Psoas muscle (tissue), 8 donors: ENCODE results near the gene HMX1. TPM values are rescaled to one million over a fixed set of nuclear protein-coding genes. Genes with fewer than 3 reads are reported as not detected.

Experiments used
- ATAC-seq, 4 donors: fragments of 200-7000 bp; cut with Tn5 transposase; one replicate each; pipeline ENCODE4 v1.9.1; 2020; ENCODE audit warnings: moderate library complexity in 3 of 4, mild to moderate bottlenecking in 2 of 4
- DNase-seq, 2 donors: peaks; one replicate each; pipeline ENCODE4 v3.0.0-alpha.2; 2020
- H3K27ac ChIP-seq: fragments of 200-600 bp; one replicate; pipeline ENCODE4 v1.8.0; 2022
- H3K27me3 ChIP-seq, 3 donors: fragments of 200-600 bp in 1 of 3; one replicate each; pipeline versions ENCODE4 v1.6.1 to v1.8.0; 2013 to 2022; ENCODE audit warnings: low read length in 2 of 3, mild to moderate bottlenecking in 2 of 3, moderate library complexity in 1 of 3; ENCODE audit not compliant: insufficient read depth in 3 of 3
- H3K36me3 ChIP-seq, 2 donors: fragments of 200-600 bp in 1 of 2; one replicate each; pipeline versions ENCODE4 v1.6.1 to v1.8.0; 2013 to 2022; ENCODE audit warnings: low read depth in 1 of 2, mild to moderate bottlenecking in 1 of 2, moderate library complexity in 1 of 2; ENCODE audit not compliant: insufficient read depth in 1 of 2
- H3K4me1 ChIP-seq: fragments of 200-600 bp; one replicate; pipeline ENCODE4 v1.8.0; 2022
- H3K4me3 ChIP-seq: fragments of 200-600 bp; one replicate; pipeline ENCODE4 v1.8.0; 2022; ENCODE audit warnings: mild to moderate bottlenecking
- H3K9me3 ChIP-seq: fragments of 200-600 bp; one replicate; pipeline ENCODE4 v1.8.0; 2022
- WGBS, 3 donors: extraction: QIAGEN DNeasy Blood & Tissue Kit; methylation state at CpG; one replicate each; pipeline versions ENCODE4 v1.1.6 to v1.1.7; 2013; 5-methylcytosine and 5-hydroxymethylcytosine counted together
- intact Hi-C, 2 donors: fragments of 100-400 bp; cut with DNase I; formaldehyde crosslinking; loops; one replicate each; pipeline versions ENCODE4 v1.11.0 to v1.14.2; 2022
- polyA plus RNA-seq, 3 donors: library from polyadenylated mRNA; stranded (reverse); fragments of 200-250 nt; gene quantifications; one replicate each; pipeline ENCODE4 v1.2.3, GENCODE V29; 2013
- total RNA-seq, 4 donors: library from RNA; stranded (reverse); fragmentation: NEBNext Ultra II Directional in 2 of 4; extraction: Animal tissue kit (Norgen Biotek cat#: 25700) in 2 of 4; gene quantifications; one replicate each; pipeline versions ENCODE4 v1.2.1 to v1.2.4, GENCODE V29; 2021 to 2023
- TF ChIP-seq, protein P1 (sequence below): fragments of 200-600 bp; IDR thresholded peaks from one replicate; pipeline ENCODE4 v1.8.0; 2022; ENCODE audit warnings: antibody characterized with exemption
- donor health status: healthy with polysubstance abuse.
- donor health status: DM: no; HTN: no; CAD: no; lungs with moderate emphysema.
- donor health status: Bipolar disorder and iron deficiency.
- donor health status: healthy.
- donor health status: DM: yes; HTN: yes; CAD: no.
- donor health status: DM: no; HTN: no; CAD: no.
- donor health status: DM: no; HTN: no; CAD: no.
- donor health status: DM: yes; HTN: yes; CAD: no.

HMX1 gene
- total and polyA plus RNA-seq, 7 donors = not detected

GRCh38 chr4:8834681-8835220 lies 36.9 kb downstream of the HMX1 start:
- H3K4me1 ChIP-seq = no peaks in the 10 kb centered on the region
- no peak overlapping the region for H3K27ac ChIP-seq
- ATAC-seq (no peak), DNase-seq (peak in 1 of 2 donors; percentile 27)
- H3K4me3 ChIP-seq = no peak overlapping the region
- H3K27me3 ChIP-seq = peaks cover 0 to 18% (median 2%) of the 10 kb centered on the region in 3 donors
- WGBS, 3 donors = 40 to 48% (median 41%) methylated on average over 11 of the region's 11 CpGs
- no peaks in the 10 kb centered on the region for H3K9me3 ChIP-seq
- TF ChIP-seq, protein P1, sequence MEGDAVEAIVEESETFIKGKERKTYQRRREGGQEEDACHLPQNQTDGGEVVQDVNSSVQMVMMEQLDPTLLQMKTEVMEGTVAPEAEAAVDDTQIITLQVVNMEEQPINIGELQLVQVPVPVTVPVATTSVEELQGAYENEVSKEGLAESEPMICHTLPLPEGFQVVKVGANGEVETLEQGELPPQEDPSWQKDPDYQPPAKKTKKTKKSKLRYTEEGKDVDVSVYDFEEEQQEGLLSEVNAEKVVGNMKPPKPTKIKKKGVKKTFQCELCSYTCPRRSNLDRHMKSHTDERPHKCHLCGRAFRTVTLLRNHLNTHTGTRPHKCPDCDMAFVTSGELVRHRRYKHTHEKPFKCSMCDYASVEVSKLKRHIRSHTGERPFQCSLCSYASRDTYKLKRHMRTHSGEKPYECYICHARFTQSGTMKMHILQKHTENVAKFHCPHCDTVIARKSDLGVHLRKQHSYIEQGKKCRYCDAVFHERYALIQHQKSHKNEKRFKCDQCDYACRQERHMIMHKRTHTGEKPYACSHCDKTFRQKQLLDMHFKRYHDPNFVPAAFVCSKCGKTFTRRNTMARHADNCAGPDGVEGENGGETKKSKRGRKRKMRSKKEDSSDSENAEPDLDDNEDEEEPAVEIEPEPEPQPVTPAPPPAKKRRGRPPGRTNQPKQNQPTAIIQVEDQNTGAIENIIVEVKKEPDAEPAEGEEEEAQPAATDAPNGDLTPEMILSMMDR = no peak
- intact Hi-C loops = no loop called here
- H3K36me3 ChIP-seq = no peaks in the 10 kb centered on the region

GRCh38 chr4:8832113-8832915 lies 39.3 kb downstream of the HMX1 start:
- ATAC-seq (no peak), DNase-seq (peak in 1 of 2 donors; percentile 40)
- Histone ChIP-seq H3K4me3 (no peak overlapping the region), H3K4me1 (no peaks in the 10 kb centered on the region), H3K27ac (no peak overlapping the region), H3K9me3 (no peaks in the 10 kb centered on the region), H3K27me3 (peaks cover 0 to 17% (median 2%) of the 10 kb centered on the region in 3 donors), H3K36me3 (no peaks in the 10 kb centered on the region)
- whole genome bisulfite sequencing, 3 donors = 33 to 45% (median 38%) methylated on average over 18 of the region's 18 CpGs
- intact Hi-C loops = no loop called here
- TF ChIP-seq, protein P1 = no peak

DNA sequence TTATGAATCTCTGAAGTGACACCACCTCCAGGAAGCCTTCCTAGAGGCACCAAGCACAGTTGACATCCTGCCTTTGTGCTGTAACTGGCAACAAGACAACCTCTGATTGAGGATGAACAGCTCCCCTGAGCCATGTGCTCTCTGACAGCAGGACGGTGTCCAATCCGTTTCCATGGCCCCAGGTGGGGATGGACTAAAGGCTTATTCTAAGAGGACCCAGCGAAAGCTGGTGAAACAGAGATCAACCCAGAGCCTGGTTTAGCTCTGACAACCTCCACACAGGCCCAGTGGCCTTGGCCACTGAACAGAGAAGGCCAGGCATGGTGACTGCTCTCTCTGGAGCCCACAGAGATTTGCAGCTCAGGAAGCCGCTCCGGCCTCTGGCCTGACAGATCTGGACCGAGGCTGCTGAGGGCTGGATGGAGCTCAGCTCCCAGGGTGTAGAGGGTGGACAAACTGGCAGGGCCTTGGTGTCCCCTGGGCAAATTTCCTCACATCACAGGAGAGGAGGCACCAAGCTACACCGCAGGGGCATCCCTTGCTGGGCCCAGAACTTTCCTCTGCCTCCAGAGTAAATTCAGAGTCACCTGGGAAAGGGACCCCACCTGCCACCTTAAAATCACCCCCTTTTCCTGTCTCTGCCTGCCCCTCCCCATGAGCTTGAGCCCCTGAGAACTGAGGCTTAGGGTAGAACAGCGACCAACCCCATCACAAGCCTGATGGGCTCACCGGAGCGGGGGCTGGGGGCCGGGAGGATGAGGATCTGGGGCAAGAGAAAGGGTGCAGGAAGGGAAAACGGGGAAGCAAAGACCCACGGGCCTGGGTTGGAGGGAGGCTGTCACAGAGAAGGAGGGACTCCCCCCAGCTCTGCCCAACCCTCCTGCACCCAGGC lies 40.2 kb downstream of the HMX1 start:
- TF ChIP-seq, protein P1 = no peak
- H3K27ac ChIP-seq = no peak overlapping the region

GRCh38 chr4:8830611-8831200 lies 40.9 kb downstream of the HMX1 start:
- TF ChIP-seq, protein P1 = no peak
- Histone ChIP-seq H3K36me3 (no peaks in the 10 kb centered on the region), H3K27ac (no peak overlapping the region), H3K4me1 (no peaks in the 10 kb centered on the region), H3K9me3 (no peaks in the 10 kb centered on the region), H3K27me3 (peaks cover 0 to 11% (median 0%) of the 10 kb centered on the region in 3 donors), H3K4me3 (no peak overlapping the region)
- ATAC-seq (no peak), DNase-seq (no peak)
- 78 to 81% (median 80%) methylated on average over 11 of the region's 11 CpGs for WGBS, 3 donors
- intact Hi-C loops = no loop called here

More for the DNA sequence above, 40.2 kb downstream of the HMX1 start:
- no peak for ATAC-seq
- H3K4me3 ChIP-seq = no peak overlapping the region
- H3K9me3 ChIP-seq = no peaks in the 10 kb centered on the region
- H3K36me3 ChIP-seq = no peaks in the 10 kb centered on the region
- peak in 1 of 2 donors; percentile 16 for DNase-seq
- H3K4me1 ChIP-seq = no peaks in the 10 kb centered on the region
- WGBS, 3 donors = 71 to 76% (median 72%) methylated on average over 12 to 13 of the region's 13 CpGs
- intact Hi-C loops = no loop called here
- peaks cover 0 to 15% (median 2%) of the 10 kb centered on the region in 3 donors for H3K27me3 ChIP-seq
